ENCODE measurements around the gene UCP2. TPM values are rescaled to one million over a fixed set of nuclear protein-coding genes. Genes with fewer than 3 reads are reported as not detected.

Gene UCP2
- total and polyA plus RNA-seq, 2 donors from 2014 or later: 36.4 to 104 TPM

DNA sequence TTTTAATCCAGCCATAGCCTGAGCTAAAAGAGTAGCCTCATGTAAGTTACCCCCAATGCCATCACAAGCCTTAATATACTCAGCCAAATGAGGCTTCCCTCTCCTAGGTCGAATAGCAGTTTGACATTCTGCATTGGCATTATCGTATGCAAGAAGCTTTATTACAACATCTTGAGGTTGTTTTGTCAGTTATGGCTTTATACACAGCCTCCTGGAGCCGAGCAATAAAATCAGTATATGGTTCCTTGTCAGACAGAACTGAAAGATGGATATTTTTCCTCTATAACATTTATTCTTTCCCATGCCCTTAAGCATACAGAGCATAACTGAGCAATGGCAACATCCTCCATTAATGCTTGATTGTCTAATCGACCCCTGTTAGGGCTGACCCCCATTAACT lies 37.2 kb downstream of the UCP2 start:
- DNase-seq (no peak), FAIRE-seq (no peak)
- intact Hi-C loops (cut with DNase I): no loop called here
- TF ChIP-seq, protein P1, sequence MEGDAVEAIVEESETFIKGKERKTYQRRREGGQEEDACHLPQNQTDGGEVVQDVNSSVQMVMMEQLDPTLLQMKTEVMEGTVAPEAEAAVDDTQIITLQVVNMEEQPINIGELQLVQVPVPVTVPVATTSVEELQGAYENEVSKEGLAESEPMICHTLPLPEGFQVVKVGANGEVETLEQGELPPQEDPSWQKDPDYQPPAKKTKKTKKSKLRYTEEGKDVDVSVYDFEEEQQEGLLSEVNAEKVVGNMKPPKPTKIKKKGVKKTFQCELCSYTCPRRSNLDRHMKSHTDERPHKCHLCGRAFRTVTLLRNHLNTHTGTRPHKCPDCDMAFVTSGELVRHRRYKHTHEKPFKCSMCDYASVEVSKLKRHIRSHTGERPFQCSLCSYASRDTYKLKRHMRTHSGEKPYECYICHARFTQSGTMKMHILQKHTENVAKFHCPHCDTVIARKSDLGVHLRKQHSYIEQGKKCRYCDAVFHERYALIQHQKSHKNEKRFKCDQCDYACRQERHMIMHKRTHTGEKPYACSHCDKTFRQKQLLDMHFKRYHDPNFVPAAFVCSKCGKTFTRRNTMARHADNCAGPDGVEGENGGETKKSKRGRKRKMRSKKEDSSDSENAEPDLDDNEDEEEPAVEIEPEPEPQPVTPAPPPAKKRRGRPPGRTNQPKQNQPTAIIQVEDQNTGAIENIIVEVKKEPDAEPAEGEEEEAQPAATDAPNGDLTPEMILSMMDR (IDR thresholded peaks at IDR 0.05; ENCODE audit: borderline replicate concordance, extremely low read depth, insufficient read depth): no peak
- Histone ChIP-seq H3K4me1 (ENCODE audit: control insufficient read depth in 2 of 3, insufficient read depth in 2 of 3, low read depth in 1 of 3, low read length in 3 of 3) (no peaks in the 10 kb centered on the region), H3K36me3 (ENCODE audit: control insufficient read depth in 2 of 3, insufficient read depth in 3 of 3, low read length in 3 of 3) (no peaks in the 10 kb centered on the region), H3K9me3 (ENCODE audit: control insufficient read depth in 2 of 3, insufficient read depth in 1 of 3, low read length in 3 of 3) (peaks cover 0 to 6% (median 0%) of the 10 kb centered on the region in 3 donors), H3K4me3 (ENCODE audit: low read length in 3 of 3) (no peak overlapping the region), H3K9ac (ENCODE audit: low read length in 3 of 3) (no peak overlapping the region), H3K27ac (ENCODE audit: low read depth in 2 of 2, low read length in 2 of 2) (no peak overlapping the region), H3K27me3 (ENCODE audit: control insufficient read depth, insufficient read depth, low read length) (no peaks in the 10 kb centered on the region)

DNA sequence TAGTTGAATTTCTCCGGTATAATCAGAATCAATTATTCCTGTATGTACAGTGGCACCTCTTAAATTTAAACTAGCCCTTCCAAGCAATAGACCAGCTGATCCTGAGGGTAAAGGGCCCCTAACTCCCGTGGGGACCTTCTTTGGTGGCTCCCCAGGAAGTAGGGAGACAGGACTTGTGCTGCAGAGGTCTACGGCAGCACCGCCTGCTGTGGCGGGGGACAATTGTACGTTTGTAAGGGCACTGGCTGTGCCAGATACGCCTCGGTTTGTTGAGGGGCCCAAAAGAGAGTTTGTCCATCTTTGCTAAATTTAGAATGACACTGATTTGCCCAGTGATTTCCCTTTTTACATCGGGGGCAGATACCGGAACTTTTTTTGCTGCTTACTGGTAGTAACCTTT lies 37.7 kb downstream of the UCP2 start:
- intact Hi-C loops (cut with DNase I): no loop called here
- DNase-seq (no peak), FAIRE-seq (no peak)

DNA sequence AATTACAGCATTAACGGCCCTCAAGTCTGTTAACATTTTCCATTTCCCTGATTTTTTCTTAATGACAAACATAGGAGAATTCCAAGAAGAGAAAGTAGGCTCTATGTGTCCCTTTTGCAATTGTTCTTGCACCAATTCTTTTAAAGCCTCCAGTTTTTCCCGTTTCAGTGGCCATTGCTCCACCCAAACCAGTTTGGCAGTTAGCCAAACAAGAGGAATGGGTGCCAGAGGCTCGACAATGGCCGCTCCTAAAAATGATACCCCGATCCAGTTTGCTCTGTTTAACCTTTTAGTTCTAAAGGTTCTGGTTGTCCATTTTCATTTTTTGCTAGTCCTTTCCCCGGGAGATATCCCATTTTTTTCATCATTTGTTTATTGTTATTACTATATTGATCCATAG lies 38.6 kb downstream of the UCP2 start:
- H3K27ac ChIP-seq (ENCODE audit: low read depth in 2 of 2, low read length in 2 of 2): no peak overlapping the region
- no peaks in the 10 kb centered on the region for H3K27me3 ChIP-seq (ENCODE audit: control insufficient read depth, insufficient read depth, low read length)
- DNase-seq: no peak
- H3K36me3 ChIP-seq (ENCODE audit: control insufficient read depth in 2 of 3, insufficient read depth in 3 of 3, low read length in 3 of 3): no peaks in the 10 kb centered on the region
- H3K4me1 ChIP-seq (ENCODE audit: control insufficient read depth in 2 of 3, insufficient read depth in 2 of 3, low read depth in 1 of 3, low read length in 3 of 3): no peaks in the 10 kb centered on the region
- peaks cover 0 to 9% (median 0%) of the 10 kb centered on the region in 3 donors for H3K9me3 ChIP-seq (ENCODE audit: control insufficient read depth in 2 of 3, insufficient read depth in 1 of 3, low read length in 3 of 3)
- H3K4me3 ChIP-seq (ENCODE audit: low read length in 3 of 3): no peak overlapping the region
- H3K9ac ChIP-seq (ENCODE audit: low read length in 3 of 3): no peak overlapping the region
- TF ChIP-seq, protein P1 (IDR thresholded peaks at IDR 0.05; ENCODE audit: borderline replicate concordance, extremely low read depth, insufficient read depth): no peak
- no peak for FAIRE-seq
- intact Hi-C loops (cut with DNase I): no loop called here

More for the DNA sequence above, 37.7 kb downstream of the UCP2 start:
- peaks cover 0 to 6% (median 0%) of the 10 kb centered on the region in 3 donors for H3K9me3 ChIP-seq (ENCODE audit: control insufficient read depth in 2 of 3, insufficient read depth in 1 of 3, low read length in 3 of 3)
- H3K4me3 ChIP-seq (ENCODE audit: low read length in 3 of 3): no peak overlapping the region
- no peak overlapping the region for H3K9ac ChIP-seq (ENCODE audit: low read length in 3 of 3)
- H3K36me3 ChIP-seq (ENCODE audit: control insufficient read depth in 2 of 3, insufficient read depth in 3 of 3, low read length in 3 of 3): no peaks in the 10 kb centered on the region
- TF ChIP-seq, protein P1 (IDR thresholded peaks at IDR 0.05; ENCODE audit: borderline replicate concordance, extremely low read depth, insufficient read depth): no peak
- H3K27me3 ChIP-seq (ENCODE audit: control insufficient read depth, insufficient read depth, low read length): no peaks in the 10 kb centered on the region
- no peaks in the 10 kb centered on the region for H3K4me1 ChIP-seq (ENCODE audit: control insufficient read depth in 2 of 3, insufficient read depth in 2 of 3, low read depth in 1 of 3, low read length in 3 of 3)
- no peak overlapping the region for H3K27ac ChIP-seq (ENCODE audit: low read depth in 2 of 2, low read length in 2 of 2)

DNA sequence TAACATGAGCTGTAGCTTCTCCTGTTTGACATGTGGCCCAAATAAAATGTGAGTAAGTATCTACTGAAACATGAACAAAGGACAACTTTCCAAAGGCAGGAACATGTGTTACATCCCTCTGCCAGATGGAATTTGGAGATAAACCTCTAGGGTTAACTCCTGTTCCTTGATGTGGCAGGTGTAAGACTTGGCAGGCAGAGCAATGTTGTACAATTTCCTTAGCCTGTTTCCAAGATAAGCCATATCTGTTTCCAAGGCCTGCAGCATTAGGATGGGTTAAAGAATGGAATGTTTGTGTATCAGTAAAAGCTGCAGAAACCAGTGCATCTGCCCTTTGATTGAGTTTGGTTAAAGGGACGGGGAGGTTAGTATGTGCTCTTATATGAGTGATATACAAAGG lies 40.6 kb downstream of the UCP2 start:
- H3K27me3 ChIP-seq (ENCODE audit: control insufficient read depth, insufficient read depth, low read length): no peaks in the 10 kb centered on the region
- no peaks in the 10 kb centered on the region for H3K4me1 ChIP-seq (ENCODE audit: control insufficient read depth in 2 of 3, insufficient read depth in 2 of 3, low read depth in 1 of 3, low read length in 3 of 3)
- FAIRE-seq (no peak), DNase-seq (no peak)
- intact Hi-C loops (cut with DNase I): no loop called here
- H3K9ac ChIP-seq (ENCODE audit: low read length in 3 of 3): no peak overlapping the region
- no peak overlapping the region for H3K27ac ChIP-seq (ENCODE audit: low read depth in 2 of 2, low read length in 2 of 2)
- peaks cover 0 to 15% (median 2%) of the 10 kb centered on the region in 3 donors for H3K9me3 ChIP-seq (ENCODE audit: control insufficient read depth in 2 of 3, insufficient read depth in 1 of 3, low read length in 3 of 3)
- H3K4me3 ChIP-seq (ENCODE audit: low read length in 3 of 3): no peak overlapping the region
- TF ChIP-seq, protein P1 (IDR thresholded peaks at IDR 0.05; ENCODE audit: borderline replicate concordance, extremely low read depth, insufficient read depth): no peak
- no peaks in the 10 kb centered on the region for H3K36me3 ChIP-seq (ENCODE audit: control insufficient read depth in 2 of 3, insufficient read depth in 3 of 3, low read length in 3 of 3)
